ENCODE data around the gene SCGB1A1.

SCGB1A1 gene

DNA sequence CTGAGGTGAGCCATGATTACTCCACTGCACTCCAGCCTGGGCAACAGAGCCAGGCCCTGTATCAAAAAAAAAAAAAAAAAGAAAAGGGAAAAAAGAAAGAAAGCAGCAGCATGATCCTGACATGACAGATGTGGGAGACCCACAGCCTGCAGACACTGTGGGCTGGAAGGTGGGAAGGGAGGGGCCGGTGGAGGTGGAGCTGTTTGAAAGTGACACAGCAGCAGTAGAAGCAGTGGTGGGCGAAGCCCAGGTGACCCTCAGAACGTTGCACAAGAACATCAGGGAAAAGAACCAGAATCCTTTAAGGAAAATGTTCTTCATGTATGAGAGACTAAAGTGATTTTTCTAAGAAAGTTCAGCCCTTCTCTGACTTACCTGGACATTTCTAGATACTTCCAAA lies 26.3 kb upstream of the SCGB1A1 start:
- TF ChIP-seq, protein P1, sequence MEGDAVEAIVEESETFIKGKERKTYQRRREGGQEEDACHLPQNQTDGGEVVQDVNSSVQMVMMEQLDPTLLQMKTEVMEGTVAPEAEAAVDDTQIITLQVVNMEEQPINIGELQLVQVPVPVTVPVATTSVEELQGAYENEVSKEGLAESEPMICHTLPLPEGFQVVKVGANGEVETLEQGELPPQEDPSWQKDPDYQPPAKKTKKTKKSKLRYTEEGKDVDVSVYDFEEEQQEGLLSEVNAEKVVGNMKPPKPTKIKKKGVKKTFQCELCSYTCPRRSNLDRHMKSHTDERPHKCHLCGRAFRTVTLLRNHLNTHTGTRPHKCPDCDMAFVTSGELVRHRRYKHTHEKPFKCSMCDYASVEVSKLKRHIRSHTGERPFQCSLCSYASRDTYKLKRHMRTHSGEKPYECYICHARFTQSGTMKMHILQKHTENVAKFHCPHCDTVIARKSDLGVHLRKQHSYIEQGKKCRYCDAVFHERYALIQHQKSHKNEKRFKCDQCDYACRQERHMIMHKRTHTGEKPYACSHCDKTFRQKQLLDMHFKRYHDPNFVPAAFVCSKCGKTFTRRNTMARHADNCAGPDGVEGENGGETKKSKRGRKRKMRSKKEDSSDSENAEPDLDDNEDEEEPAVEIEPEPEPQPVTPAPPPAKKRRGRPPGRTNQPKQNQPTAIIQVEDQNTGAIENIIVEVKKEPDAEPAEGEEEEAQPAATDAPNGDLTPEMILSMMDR (IDR thresholded peaks at IDR 0.05; ENCODE audit: borderline replicate concordance, insufficient read depth, low read depth, low read length) = no peak

DNA sequence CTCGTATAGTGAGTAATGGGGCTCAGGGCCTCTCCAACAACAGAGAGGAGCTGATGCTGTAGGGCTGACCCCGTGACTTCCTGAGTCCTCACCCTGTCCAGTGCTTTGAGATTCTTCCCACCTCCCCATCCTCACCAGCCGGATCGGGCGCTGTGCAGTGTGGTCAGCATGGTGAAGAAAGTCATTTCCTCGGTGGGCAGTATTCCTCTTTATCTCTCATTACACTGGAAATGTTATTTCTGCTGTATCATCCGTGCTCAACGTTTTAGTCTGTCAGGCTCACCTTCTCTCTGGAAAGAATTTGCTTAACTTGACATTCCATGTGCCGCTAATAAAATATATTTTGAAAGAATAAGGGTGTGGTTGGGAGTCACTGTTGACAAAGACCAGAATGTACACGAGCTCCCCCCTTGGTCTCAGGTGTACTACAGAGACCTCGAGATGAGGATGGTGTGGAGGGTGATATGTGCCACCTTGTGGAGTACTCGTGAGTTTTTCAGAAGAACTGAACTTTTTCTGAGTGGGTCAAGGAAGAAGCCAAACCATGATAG lies 25.7 kb upstream of the SCGB1A1 start:
- TF ChIP-seq, protein P1 (IDR thresholded peaks at IDR 0.05; ENCODE audit: borderline replicate concordance, insufficient read depth, low read depth, low read length) = peak; percentile 36; the same call in 1 of the 2 replicates
- H3K4me3 ChIP-seq (ENCODE audit: low read depth, low read length) = no peak overlapping the region

More for the DNA sequence above, 26.3 kb upstream of the SCGB1A1 start:
- H3K4me3 ChIP-seq (ENCODE audit: low read depth, low read length) = no peak overlapping the region

DNA sequence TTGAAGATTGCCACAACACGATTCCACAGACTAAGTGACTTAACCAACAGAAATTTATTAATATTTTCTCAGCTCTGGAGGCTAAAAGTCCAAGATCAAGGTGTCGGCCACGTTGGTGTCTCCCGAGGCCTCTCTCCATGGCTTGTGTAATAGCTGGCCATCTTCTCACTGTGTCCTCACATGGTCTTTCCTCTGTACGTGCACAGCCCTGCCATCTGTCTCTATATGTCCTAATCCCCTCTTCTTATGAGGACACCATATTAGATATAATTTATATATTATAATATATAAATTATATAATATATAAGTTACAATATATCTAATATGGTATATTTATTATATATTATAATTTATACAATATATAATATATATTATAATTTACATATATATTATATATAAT lies 25.1 kb upstream of the SCGB1A1 start:
- TF ChIP-seq, protein P1 (IDR thresholded peaks at IDR 0.05; ENCODE audit: borderline replicate concordance, insufficient read depth, low read depth, low read length) = no peak
- H3K4me3 ChIP-seq (ENCODE audit: low read depth, low read length) = no peak overlapping the region

DNA sequence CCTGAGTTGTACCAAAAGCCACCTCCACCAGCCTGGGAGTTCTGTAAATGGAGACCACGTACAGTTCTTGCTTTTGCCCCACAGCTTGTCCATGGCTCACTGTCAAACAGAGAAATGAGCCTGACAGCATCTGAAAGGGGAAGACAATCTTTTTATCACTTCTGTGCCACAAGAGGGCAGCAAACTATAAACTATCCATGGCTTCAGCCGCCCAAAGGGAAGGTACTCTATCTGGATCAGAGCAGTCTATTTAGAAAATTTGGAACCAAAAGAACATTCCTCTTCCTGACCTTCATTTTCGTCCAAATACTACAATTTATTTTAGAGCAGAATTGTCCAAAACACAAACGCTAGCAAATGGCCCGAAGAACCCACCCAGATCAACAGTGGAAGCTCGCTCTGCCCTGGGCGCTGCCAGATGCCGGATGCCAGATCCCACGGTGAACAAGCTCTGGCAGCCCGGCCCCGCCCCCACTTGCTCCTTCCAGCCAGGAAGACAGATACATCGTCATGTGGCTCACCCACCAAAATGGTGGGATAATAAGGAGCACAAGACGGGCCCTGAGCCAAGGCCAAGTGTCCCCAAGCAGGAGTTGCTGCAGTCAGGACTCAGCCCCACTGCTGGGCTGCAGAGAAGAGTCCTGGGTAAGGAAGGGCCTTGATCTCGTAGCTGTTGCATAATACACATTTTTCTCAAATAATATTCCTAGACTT lies 23.9 kb upstream of the SCGB1A1 start:
- no peak overlapping the region for H3K4me3 ChIP-seq (ENCODE audit: low read depth, low read length)
- TF ChIP-seq, protein P1 (IDR thresholded peaks at IDR 0.05; ENCODE audit: borderline replicate concordance, insufficient read depth, low read depth, low read length) = peak; percentile 53; the same call in 1 of the 2 replicates

DNA sequence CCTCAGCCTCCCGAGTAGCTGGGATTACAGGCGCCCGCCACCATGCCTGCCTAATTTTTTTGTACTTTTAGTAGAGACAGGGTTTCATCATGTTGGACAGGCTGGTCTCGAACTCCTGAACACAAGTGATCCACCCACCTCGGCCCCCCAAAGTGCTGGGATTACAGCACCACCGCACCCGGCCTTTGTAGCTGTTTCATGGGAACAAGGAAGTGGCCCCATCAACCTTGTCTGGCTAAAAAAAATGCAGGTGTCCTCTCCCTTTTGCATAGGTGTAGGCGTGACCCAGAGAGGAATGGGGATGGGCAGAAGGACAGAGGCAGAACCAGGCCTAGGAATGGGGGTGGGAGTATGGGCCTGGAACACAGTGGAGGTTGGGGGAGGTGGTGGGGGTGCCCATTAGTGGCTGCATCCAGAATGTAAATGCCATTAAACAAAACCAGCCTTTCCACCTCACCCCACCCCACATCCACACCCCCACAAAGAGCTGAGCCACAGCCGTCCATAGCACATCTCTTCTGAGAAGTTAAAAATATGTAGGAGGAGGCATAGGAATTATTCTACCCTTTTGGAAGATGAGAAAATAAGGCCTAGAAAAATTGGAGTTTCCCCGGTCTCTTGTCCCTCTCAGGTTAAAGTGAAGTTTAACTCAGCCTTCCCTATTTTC lies 22.8 kb upstream of the SCGB1A1 start:
- TF ChIP-seq, protein P1 (IDR thresholded peaks at IDR 0.05; ENCODE audit: borderline replicate concordance, insufficient read depth, low read depth, low read length) = no peak
- no peak overlapping the region for H3K4me3 ChIP-seq (ENCODE audit: low read depth, low read length)

DNA sequence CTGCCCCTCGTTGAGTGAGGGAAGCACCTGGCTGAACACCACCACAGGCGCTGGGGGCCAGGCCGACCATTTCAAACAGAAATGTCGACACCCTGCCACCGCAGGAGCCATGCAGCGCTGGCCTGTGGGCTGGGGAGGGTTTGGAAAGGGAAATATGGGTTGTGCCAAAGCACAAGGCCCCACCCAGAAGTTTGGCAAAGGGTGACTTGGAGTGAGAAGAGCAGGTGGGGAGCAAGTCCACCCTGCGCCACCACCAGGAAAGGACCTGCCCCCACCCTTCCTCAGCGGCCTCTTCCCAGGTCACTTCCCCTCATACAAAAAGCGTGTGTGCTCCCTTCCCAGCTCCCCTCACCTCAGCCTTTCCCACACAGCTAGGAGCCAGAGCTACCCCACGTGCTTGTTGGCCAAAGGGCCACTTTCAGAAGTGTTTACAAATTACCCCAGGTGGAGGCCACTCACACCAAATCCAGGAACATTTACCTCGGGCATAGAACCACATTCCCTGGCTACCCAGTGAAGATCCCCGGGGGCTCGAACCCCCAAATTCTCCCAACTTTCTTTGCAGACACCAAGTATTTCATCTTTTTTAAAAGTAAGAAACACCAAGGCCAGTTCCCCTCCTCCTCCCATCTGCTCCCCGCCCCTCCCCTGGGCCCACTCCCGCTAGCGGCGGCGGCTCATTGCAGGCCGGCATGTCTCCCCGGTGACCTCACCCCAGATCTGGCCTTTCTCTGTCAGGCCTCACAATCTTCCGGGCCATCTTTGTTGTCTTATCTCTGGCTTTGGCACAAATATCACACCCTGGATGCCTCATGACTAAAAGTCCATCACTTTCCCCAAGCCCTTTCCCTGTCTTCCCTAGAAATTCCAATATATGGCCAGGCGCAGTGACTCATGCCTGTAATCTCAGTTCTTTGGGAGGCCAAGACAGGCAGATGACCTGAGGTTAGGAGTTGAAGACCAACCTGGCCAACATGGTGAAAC lies 20.5 kb upstream of the SCGB1A1 start:
- TF ChIP-seq, protein P1 (IDR thresholded peaks at IDR 0.05; ENCODE audit: borderline replicate concordance, insufficient read depth, low read depth, low read length) = no peak
- H3K4me3 ChIP-seq (ENCODE audit: low read depth, low read length) = no peak overlapping the region

All from GM12875 (cell line).